CMK (cell line): Measurements from ENCODE around the gene BTRC.

Experiments used
- DNase-seq: peaks from one replicate; pipeline ENCODE4 v3.0.0-alpha.2; 2010; ENCODE audit warnings: low read depth

The BTRC gene

DNA sequence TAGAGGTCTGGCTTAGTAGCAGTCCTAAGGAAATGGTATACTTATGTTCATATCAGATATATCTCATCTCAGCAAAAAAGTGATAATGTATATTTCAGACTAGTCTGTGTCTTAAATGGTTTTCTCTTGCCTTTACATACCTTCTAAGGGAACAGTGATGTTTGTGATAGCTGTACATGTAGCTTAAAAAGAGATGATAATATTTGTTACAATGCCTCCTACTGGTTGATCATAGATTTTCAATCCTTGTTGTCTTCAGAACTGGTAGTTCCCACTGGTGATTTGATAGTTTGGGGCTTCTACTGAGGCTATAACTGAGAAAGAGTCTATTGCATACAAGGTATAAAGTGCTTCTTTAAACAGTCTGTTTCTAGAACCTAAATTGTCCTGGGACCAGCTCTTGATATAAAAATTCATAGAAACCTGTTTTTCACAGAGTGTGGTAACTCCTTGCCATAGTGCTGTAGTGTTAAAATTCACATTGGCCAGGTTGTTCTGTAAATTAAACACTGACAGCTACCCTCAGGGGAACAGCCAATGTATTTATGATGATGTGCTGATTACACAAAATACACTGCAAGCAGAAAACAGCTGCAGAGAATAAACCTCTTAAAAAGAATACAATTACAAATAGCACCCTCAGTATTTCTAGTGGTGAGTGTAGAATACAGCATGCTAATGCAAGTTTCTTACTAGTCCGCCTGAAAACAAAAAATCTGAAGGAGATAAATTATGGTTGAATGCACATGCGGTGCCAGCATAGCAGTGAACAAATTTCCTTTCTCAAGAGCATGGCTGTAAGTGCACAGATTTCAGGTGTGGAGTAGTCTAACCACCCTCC is 90.3 kb downstream of the BTRC start:
- DNase-seq, result no peak

DNA sequence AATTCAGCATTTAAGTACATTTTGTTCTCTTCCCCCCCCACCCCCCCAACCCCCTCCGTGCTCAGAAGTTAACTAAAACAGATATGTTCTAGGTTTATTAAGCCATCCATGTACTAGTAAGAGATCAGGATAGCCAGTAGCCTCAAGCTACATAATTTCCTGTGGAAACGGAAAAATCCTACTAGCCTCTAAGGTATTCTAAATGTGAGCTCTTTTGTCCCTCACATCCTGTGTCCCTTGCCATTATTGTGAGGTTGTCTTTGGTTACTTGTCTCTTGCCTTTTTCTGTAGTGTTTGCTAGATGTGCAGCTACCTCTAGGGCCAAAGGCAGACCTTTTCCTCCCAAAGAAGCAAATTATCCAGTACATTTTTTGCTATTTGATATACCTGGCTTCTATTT is 92.1 kb downstream of the BTRC start:
- DNase-seq, result no peak

GRCh38 chr10:101446947-101447346 is 93.0 kb downstream of the BTRC start:
- DNase-seq, result no peak

DNA sequence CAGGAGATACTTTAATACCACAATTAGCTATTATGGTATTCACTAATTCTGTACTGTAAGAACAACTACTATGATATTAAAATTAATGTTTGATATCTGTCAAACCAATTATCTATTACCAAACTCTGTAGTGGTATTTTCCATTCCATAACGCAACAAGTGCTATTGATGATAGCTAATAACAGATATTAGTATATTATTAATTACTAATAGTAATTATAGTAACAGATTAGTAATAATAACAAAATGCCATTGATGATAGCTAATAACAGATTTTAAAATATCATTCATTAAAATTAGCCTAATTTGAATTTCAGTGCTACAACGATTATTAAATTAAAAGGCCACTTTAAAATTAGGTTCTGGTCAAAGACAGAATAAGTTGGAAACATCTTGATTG is 93.5 kb downstream of the BTRC start:
- DNase-seq, result no peak

- DNase-seq, result peak; percentile 35
Observed at GRCh38 chr10:101450277-101451080, 96.5 kb downstream of the BTRC start.

DNA sequence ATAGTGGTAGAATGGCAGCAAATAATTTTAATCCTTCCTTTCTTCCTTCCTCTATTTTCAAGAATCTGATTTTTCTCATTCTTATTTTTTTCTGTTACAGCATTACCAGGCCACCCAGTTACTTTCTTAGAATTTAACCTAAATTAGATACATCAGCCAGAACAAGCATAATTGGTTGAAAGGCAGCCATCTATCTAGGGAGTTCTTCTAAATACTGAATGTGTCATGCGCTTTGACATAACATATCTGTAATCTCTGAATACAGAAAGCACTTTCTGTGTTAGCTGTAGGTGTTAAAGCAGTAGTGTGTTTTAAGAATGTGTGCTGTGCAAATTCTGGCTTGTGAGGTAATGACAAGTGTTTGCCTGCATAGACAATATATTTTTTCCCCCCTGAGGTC is 97.3 kb downstream of the BTRC start:
- no peak for DNase-seq

DNA sequence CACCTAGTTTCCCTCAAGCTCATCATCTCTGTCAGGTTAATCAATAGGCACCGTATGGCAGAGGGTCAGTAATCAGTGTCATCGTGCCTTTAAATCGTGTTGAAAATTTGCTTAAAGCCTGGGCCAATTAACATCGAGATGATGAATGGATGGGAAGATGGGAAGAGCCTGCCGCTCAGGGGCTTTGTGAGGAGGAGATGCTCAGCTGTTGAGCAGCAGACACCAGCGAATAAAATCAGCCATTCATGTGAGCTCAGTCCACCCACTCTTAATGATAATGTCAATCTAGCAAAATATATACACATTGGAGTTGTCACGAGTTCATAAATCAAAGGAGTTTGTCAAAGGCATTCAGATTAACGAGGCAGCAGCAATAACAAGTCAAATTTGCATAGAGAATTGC is 97.7 kb downstream of the BTRC start:
- no peak for DNase-seq

- DNase-seq, result no peak
Observed at GRCh38 chr10:101452176-101452575, 98.2 kb downstream of the BTRC start.

GRCh38 chr10:101452593-101452992 is 98.6 kb downstream of the BTRC start:
- DNase-seq, result no peak

GRCh38 chr10:101453318-101453717 is 99.4 kb downstream of the BTRC start:
- no peak for DNase-seq

DNA sequence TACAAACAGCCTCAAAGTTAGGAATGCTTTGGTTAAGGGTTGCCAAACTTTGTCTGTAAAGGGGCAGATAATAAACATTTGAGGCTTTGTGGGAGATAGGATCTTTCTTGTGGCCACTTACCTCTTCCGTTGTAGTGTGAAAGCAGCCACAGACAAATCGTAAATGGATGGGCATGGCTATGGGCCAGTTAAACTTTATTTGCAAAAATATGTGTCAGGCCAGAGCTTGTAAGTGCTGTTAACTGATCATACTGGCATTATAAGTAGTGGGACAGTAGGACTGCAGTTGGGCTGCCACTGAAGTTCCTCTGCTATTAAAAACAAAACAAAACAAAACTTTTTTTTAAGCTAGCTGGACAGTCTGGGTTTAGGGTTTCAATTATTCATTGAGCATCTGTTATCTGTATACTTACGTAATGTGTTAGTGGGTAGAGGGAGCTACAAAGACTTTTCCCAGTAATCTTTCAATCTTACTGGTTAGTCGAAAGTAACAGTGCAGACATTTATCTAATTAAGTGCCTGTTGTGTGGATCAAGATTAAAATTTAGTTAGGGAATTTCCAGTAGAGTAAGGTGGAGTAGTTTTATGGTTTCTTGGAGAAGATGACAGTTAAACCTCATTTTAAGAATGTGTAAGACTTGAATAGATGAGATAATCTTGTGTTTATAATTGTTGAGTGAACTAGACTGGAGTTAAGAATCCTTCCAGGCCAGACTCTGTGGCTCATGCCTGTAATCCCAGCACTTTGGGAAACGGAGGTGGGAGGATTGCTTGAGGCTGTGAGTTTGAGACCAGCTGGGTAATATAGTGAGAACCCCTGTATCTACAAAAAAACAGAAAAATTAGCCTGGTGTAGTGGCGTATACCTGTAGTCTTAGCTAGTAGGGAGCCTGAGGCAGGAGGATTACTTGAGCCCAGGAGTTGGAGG is 100.1 kb downstream of the BTRC start:
- DNase-seq, result peak; percentile 91

DNA sequence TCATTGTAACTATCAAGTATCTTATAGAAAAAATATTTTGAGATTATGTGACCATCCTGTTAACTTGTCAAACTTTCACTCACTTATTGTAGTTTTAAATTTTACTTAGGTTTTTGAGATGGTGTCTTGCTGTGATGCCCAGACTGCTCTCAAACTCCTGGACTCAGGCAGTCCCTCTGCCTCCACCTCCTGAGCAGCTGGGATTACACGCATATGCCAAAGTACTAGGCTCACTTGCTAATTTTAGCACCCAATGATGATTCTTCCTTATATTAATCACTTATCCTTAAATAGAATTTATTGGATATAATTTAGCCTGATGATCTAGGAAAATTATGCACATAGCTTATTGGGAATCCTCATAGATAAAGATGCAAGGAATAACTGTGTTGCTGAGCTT is 104.9 kb downstream of the BTRC start:
- no peak for DNase-seq

DNA sequence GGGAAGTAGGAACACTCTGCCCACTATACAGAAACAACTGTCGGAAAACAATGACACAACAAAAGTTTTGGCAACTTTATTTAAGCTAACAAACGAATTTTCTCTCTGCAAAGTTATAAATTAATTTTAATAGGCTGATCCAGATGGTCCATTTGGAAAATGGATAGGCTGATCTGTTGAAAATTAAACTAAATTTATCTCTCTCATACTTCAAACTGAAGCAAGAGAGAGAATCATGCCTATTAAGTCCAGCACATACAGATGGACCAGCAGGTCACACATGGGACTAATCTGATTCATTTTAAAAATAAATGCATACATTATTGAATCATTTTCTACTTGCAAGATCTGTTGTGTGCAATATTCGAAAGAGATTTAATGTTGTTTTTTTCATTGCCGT is 110.1 kb downstream of the BTRC start:
- no peak for DNase-seq

- no peak for DNase-seq
Observed at GRCh38 chr10:101464599-101464998, 110.6 kb downstream of the BTRC start.

DNA sequence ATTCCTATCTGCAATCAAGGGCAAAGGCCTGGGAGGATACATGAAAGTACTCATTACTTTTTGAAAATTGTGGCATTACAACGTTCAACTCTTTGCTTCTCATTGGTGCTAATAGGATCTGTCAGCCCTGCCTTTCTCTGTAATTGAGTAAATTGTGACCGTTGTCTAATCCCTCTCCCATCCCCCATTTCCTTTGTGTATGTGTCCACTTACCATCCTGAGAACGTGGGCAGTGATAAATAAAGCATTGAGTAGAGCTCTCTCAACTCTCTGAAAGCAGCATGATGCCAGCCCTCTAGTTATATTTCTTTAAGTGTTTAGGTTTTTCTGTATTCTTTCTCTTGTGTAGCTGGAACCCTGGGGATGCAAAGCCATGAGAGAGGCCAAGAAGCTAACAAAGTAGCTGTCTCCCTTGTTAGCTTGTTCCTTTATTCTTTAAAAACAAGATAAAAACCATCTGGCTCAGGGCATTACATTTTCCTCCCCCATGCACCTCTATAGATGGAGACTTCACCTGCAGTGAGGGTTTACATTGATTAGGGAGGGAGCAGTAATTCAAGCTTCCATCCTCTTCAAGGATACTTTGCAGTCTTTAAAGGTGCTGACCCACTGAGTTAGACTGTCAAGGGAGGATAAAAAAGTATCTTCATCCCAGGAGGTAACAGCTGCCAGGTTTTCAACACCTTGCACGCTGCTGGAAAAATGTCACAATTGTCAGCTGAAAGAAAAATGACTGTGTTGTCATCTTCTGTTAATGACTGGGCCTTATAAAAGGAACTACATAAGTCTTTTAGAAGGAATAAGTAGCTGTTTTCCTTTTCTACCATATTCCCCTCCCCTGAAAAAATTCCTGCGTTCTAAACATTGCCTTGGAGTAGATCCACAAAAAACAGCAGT is 112.3 kb downstream of the BTRC start:
- no peak for DNase-seq

GRCh38 chr10:101467286-101467770 is 113.4 kb downstream of the BTRC start:
- peak; percentile 74 for DNase-seq

- no peak for DNase-seq
Observed at GRCh38 chr10:101468159-101468558, 114.2 kb downstream of the BTRC start.

GRCh38 chr10:101476383-101476782 is 122.4 kb downstream of the BTRC start:
- DNase-seq, result no peak

DNA sequence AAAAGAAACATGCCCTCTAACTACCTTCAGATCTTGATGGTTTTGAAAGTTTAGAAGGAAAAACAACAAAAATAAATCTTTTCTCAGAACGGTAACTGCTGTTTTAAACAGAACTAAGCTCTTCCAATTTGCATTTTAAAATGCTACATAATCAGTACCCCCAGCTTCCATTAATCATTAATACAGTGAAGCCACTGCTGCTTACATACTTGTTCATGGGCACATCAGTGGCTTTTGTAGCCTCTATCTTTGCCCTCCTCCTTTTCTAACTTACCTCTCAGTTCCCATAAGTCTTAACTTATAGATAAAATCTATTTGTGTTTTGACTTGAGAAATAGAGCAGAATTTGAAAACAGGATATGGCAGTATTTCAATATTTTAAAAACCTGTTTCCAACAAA is 125.0 kb downstream of the BTRC start:
- DNase-seq, result no peak

DNA sequence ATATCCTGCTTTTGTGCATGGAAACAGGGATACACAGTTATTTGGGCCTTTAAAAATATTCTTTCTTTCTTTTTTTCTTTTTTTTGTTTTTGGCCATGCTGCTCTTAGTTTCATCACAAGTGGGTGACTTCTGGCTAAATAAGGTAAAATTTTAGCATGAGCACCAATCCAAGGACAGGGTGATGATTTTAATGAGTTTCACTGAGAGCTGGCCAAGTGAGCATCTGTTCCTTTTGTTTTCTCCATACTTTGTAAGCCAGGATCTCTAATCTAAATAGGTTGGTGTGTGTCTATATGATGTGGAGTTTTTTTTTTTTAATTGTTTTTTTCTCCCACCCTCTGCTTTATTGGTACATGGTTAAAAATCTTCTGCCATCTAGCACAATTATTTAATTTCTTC is 127.3 kb downstream of the BTRC start:
- DNase-seq, result no peak

DNA sequence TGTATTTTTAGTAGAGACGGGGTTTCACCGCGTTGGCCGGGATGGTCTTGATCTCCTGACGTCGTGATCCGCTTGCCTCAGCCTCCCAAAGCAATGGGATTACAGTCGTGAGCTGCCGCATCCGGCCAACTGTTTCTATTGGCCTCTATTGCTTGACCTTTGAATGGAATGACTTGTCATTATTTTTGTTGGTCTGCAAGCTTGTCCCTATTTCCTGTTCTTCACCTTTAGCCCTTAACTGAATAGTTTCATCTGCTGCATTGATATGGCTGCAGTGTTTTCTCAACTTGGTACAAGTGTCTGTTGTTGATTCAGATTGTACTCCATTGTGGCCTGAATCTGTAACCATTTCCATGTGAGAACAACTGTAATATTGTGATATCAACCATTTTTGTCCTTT is 128.6 kb downstream of the BTRC start:
- no peak for DNase-seq
